GM21381 (cell line): ENCODE results near the gene CPM.

ENCODE experiments used
- ATAC-seq: cut with Tn5 transposase; IDR thresholded peaks from one replicate; pipeline ENCODE4 v1.9.1; 2021; ENCODE audit warnings: mild to moderate bottlenecking, moderate library complexity; ENCODE audit not compliant: unreplicated experiment

Gene CPM

GRCh38 chr12:68957273-68957672 lies 24.3 kb upstream of the CPM start:
- ATAC-seq: no peak

GRCh38 chr12:68956466-68956865 lies 23.5 kb upstream of the CPM start:
- ATAC-seq: no peak

GRCh38 chr12:68954811-68955210 lies 21.8 kb upstream of the CPM start:
- ATAC-seq: no peak

- no peak for ATAC-seq
These were observed 20.6 kb upstream of the CPM start for GRCh38 chr12:68953536-68953935.

- no peak for ATAC-seq
These were observed 18.7 kb upstream of the CPM start for GRCh38 chr12:68951652-68952051.

- ATAC-seq: no peak
These were observed 17.5 kb upstream of the CPM start for GRCh38 chr12:68950511-68950910.

- ATAC-seq: no peak
These were observed 12.3 kb upstream of the CPM start for GRCh38 chr12:68945255-68945654.

- ATAC-seq: no peak
These were observed 11.5 kb upstream of the CPM start for GRCh38 chr12:68944296-68945076.

- ATAC-seq: no peak
These were observed 10.9 kb upstream of the CPM start for GRCh38 chr12:68943848-68944247.

GRCh38 chr12:68940731-68941130 lies 7.8 kb upstream of the CPM start:
- no peak for ATAC-seq

GRCh38 chr12:68939505-68939904 lies 6.5 kb upstream of the CPM start:
- ATAC-seq: no peak

- ATAC-seq: no peak
These were observed 1.4 kb upstream of the CPM start for GRCh38 chr12:68934392-68934791.

GRCh38 chr12:68932128-68932960 lies 627 bp downstream of the CPM start:
- ATAC-seq: peak; percentile 36

GRCh38 chr12:68930178-68930577 lies 2.8 kb downstream of the CPM start:
- ATAC-seq: no peak

- no peak for ATAC-seq
These were observed 8.4 kb downstream of the CPM start for GRCh38 chr12:68924546-68924945.

- no peak for ATAC-seq
These were observed 13.3 kb downstream of the CPM start for GRCh38 chr12:68919581-68920239.

- ATAC-seq: no peak
These were observed 14.0 kb downstream of the CPM start for GRCh38 chr12:68918960-68919359.

- ATAC-seq: no peak
These were observed 17.9 kb downstream of the CPM start for GRCh38 chr12:68915055-68915454.

- ATAC-seq: no peak
These were observed 19.3 kb downstream of the CPM start for GRCh38 chr12:68913682-68914081.

GRCh38 chr12:68912916-68913315 lies 20.1 kb downstream of the CPM start:
- no peak for ATAC-seq

- ATAC-seq: no peak
These were observed 21.7 kb downstream of the CPM start for GRCh38 chr12:68911197-68911718.
